Lung (tissue), 12 donors: Measurements from ENCODE around the gene SNAP25. TPM values are rescaled to one million over a fixed set of nuclear protein-coding genes. Genes with fewer than 3 reads are reported as not detected.

ENCODE experiments used
- ATAC-seq: fragments of 200-7000 bp; cut with Tn5 transposase; one replicate; pipeline ENCODE4 v1.9.1; 2020; ENCODE audit warnings: moderate number of reproducible peaks; ENCODE audit not compliant: insufficient read depth, low FRiP score
- DNase-seq, 3 donors: peaks; one replicate each; pipeline ENCODE4 v3.0.0-alpha.2; 2013 to 2017
- H3K27ac ChIP-seq, 2 donors: one replicate each; pipeline ENCODE4 v1.5.1; 2013; ENCODE audit warnings: mild to moderate bottlenecking in 2 of 2, moderate library complexity in 2 of 2, control low read depth in 1 of 2, inconsistent platforms in 1 of 2, low read depth in 1 of 2, low read length in 1 of 2
- H3K27me3 ChIP-seq, 3 donors: one replicate each; pipeline ENCODE4 v1.5.1; 2013; ENCODE audit warnings: low read length in 2 of 3; ENCODE audit not compliant: control insufficient read depth in 3 of 3, insufficient read depth in 3 of 3
- H3K36me3 ChIP-seq, 4 donors: one replicate each; pipeline ENCODE4 v1.5.1; 2013; ENCODE audit warnings: low read length in 4 of 4, mild to moderate bottlenecking in 1 of 4, moderate library complexity in 1 of 4; ENCODE audit not compliant: control insufficient read depth in 4 of 4, insufficient read depth in 4 of 4
- H3K4me1 ChIP-seq, 5 donors: one replicate each; pipeline ENCODE4 v1.5.1; 2013; ENCODE audit warnings: low read length in 5 of 5, mild to moderate bottlenecking in 2 of 5, moderate library complexity in 1 of 5; ENCODE audit not compliant: control insufficient read depth in 5 of 5, insufficient read depth in 5 of 5
- H3K4me3 ChIP-seq: one replicate; pipeline ENCODE4 v1.5.1; 2013; ENCODE audit warnings: mild to moderate bottlenecking, control low read depth, moderate library complexity
- H3K9ac ChIP-seq, 2 donors: one replicate each; pipeline ENCODE4 v1.5.1; 2013; ENCODE audit warnings: low read length in 2 of 2, control low read depth in 1 of 2; ENCODE audit not compliant: insufficient read depth in 1 of 2
- H3K9me3 ChIP-seq, 4 donors: one replicate each; pipeline ENCODE4 v1.5.1; 2013; ENCODE audit warnings: low read length in 3 of 4, mild to moderate bottlenecking in 1 of 4, moderate library complexity in 1 of 4; ENCODE audit not compliant: control insufficient read depth in 4 of 4, insufficient read depth in 3 of 4
- WGBS, 2 donors: extraction: QIAGEN DNeasy Blood & Tissue Kit; methylation state at CpG; one replicate each; pipeline ENCODE4 v1.1.7; 2013; 5-methylcytosine and 5-hydroxymethylcytosine counted together
- polyA plus RNA-seq, 2 donors: library from polyadenylated mRNA; stranded (reverse); fragments of 200-250 nt; gene quantifications; one replicate each; pipeline ENCODE4 v1.2.1, GENCODE V29; 2013
- total RNA-seq, 2 donors: library from RNA; depleted of rRNA in 1 of 2; stranded (reverse); fragments of >200 nt in 1 of 2; gene quantifications; one replicate each; pipeline ENCODE4 v1.2.1, GENCODE V29; 2014 to 2021
- TF ChIP-seq, protein P1 (sequence below): IDR thresholded peaks from 2 replicates; pipeline ENCODE4 v1.5.1; 2012; ENCODE audit warnings: mild to moderate bottlenecking; ENCODE audit errors: control extremely low read depth, extremely low read depth
- donor health status: control.
- donor health status: control.
- donor health status: Bipolar disorder and iron deficiency.
- donor health status: healthy.
- donor health status: DM: yes; HTN: yes; CAD: no.

Gene SNAP25
- total and polyA plus RNA-seq, 4 donors, result 0.14 to 5.4 (median 0.85) TPM

DNA sequence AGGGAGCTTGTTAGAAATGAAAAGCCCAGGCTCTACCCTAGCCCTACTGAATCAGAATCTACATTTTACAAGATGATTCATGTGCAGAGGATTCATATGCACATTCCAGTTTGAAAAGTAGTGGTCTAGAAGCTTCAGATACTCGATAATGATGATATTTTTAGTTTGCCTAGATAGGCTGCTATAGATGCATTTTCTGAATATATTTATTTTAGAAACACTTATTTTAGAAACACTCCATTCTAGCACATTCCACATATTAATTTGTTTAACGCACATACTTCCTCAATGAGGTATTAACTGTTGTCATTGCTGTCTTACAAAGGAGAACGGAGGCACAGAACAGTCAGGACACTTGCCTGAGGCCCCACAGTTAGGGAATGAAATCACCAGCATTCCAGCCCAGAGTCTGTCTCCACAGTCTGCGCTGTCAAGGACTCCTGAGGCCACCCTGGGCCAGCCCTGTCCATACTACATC lies 64.4 kb downstream of the SNAP25 start:
- no peaks in the 10 kb centered on the region for H3K9me3 ChIP-seq
- 70 to 84% methylated on average over 4 of the region's 4 CpGs for WGBS, 2 donors
- TF ChIP-seq, protein P1, sequence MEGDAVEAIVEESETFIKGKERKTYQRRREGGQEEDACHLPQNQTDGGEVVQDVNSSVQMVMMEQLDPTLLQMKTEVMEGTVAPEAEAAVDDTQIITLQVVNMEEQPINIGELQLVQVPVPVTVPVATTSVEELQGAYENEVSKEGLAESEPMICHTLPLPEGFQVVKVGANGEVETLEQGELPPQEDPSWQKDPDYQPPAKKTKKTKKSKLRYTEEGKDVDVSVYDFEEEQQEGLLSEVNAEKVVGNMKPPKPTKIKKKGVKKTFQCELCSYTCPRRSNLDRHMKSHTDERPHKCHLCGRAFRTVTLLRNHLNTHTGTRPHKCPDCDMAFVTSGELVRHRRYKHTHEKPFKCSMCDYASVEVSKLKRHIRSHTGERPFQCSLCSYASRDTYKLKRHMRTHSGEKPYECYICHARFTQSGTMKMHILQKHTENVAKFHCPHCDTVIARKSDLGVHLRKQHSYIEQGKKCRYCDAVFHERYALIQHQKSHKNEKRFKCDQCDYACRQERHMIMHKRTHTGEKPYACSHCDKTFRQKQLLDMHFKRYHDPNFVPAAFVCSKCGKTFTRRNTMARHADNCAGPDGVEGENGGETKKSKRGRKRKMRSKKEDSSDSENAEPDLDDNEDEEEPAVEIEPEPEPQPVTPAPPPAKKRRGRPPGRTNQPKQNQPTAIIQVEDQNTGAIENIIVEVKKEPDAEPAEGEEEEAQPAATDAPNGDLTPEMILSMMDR, result no peak

DNA sequence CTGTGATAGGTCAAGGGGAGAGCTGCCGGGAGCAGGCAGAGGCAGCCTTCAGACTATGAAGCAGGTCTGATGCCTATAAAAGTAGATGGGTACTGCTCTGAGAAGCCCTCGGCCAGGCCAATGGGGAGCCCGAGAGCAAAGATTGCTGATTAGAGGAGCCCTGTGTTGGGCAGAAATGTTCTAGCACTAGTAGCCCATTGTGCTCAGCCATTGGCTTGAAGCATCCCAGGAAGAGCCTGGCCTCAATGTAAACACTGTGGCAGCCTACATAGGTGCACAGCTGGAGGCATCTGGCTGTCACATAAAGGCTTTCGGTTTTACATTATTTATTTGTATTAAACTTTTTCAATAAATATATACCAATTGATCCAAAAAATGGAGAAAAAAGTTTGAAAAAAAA lies 67.7 kb downstream of the SNAP25 start:
- no peaks in the 10 kb centered on the region for H3K9me3 ChIP-seq
- ATAC-seq, result no peak
- 81 to 86% methylated on average over 4 of the region's 4 CpGs for WGBS, 2 donors
- H3K4me1 ChIP-seq, result no peaks in the 10 kb centered on the region
- no peaks in the 10 kb centered on the region for H3K36me3 ChIP-seq
- DNase-seq, result no peak
- TF ChIP-seq, protein P1, result no peak
- no peaks in the 10 kb centered on the region for H3K27me3 ChIP-seq
- H3K27ac ChIP-seq, result no peak overlapping the region
- no peak overlapping the region for H3K4me3 ChIP-seq
- no peak overlapping the region for H3K9ac ChIP-seq

More for the DNA sequence above, 64.4 kb downstream of the SNAP25 start:
- H3K27ac ChIP-seq, result no peak overlapping the region
- no peak for DNase-seq
- no peaks in the 10 kb centered on the region for H3K4me1 ChIP-seq
- H3K36me3 ChIP-seq, result no peaks in the 10 kb centered on the region
- H3K9ac ChIP-seq, result no peak overlapping the region
- H3K4me3 ChIP-seq, result no peak overlapping the region
- ATAC-seq, result no peak
- H3K27me3 ChIP-seq, result peaks cover 0 to 9% (median 0%) of the 10 kb centered on the region in 3 donors

DNA sequence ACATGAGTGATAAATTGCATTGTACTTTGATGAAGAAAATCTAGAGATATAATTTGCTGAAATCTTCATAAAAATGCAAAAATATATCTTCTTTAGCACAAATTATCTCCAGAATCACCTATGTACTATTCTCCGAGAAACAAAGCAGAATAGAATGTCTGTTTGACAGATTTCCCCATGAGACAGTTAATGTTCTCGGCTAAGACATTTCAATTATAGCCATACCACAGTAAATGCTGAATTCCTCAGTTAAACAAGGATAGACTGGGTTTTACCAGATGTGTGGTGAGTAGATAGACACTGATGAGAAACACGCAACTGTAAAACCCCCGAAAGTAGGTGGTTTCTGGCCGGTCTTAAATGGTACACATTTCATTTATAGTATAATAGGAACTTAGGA lies 69.8 kb downstream of the SNAP25 start:
- Histone ChIP-seq H3K27me3 (no peaks in the 10 kb centered on the region), H3K36me3 (no peaks in the 10 kb centered on the region), H3K27ac (no peak overlapping the region), H3K9ac (no peak overlapping the region), H3K9me3 (no peaks in the 10 kb centered on the region), H3K4me1 (no peaks in the 10 kb centered on the region), H3K4me3 (no peak overlapping the region)
- WGBS, 2 donors, result 92 to 94% methylated on average over 5 of the region's 5 CpGs
- ATAC-seq, result no peak
- TF ChIP-seq, protein P1, result no peak
- no peak for DNase-seq
